A549 (cell line): Measurements from ENCODE around the gene ZEB1.

Source experiments
- HOXA7 ChIP-seq: fragments of 250-450 bp; sonication (Bioruptor Pico); IDR thresholded peaks from 2 replicates; pipeline ENCODE4 v1.5.0; 2020; ENCODE audit warnings: mild to moderate bottlenecking, moderate library complexity
- POLR2A ChIP-seq: IDR thresholded peaks from 2 replicates; pipeline ENCODE4 v1.6.1; 2012; ENCODE audit warnings: mild to moderate bottlenecking, low read length

DNA sequence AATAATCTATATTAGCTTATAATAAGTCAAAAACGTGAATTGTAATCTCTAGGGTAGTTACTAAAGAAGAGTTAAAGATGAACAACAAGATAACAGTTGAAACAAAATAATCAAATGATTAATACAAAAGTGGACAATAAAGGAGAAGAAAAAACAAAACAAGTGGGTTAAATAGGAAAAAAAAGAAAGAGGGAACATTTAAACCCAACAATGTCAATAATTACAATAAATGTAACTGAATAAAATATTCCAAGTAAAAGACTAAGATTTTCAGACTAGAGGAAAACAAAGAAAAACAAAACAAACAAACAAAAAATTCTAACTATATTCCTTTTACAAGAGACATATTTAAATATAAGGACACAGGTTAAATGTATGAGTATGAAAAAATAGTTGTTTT, 38.0 kb upstream of the ZEB1 start:
- no peak for TF ChIP-seq POLR2A
- no peak for TF ChIP-seq HOXA7
